Measurements from ENCODE around the gene ABLIM2. TPM values are rescaled to one million over a fixed set of nuclear protein-coding genes. Genes with fewer than 3 reads are reported as not detected.

The ABLIM2 gene
- total and polyA plus RNA-seq, 3 donors from 2014 or later = 5.2 to 7.5 (median 6.9) TPM

GRCh38 chr4:8160572-8160971, 2.0 kb upstream of the ABLIM2 start:
- no peak for TF ChIP-seq CTCF (IDR thresholded peaks at IDR 0.05)
- no peak for TF ChIP-seq POLR2A (IDR thresholded peaks at IDR 0.05)
- Histone ChIP-seq H3K27me3 (no peaks in the 10 kb centered on the region), H3K36me3 (ENCODE audit: low read depth, missing control alignments) (no peaks in the 10 kb centered on the region), H3K4me1 (peaks cover 13% of the 10 kb centered on the region), H3K27ac (no peak overlapping the region), H3K9me3 (no peaks in the 10 kb centered on the region), H3K4me3 (no peak overlapping the region)
- intact Hi-C loops (cut with DNase I; ENCODE audit: low total_unique reads) = no loop called here
- 59 to 66% methylated on average over 3 of the region's 3 CpGs for WGBS, 2 donors
- DNase-seq = no peak

GRCh38 chr4:8160233-8160560, 1.6 kb upstream of the ABLIM2 start:
- H3K4me3 ChIP-seq = no peak overlapping the region
- no peak for DNase-seq
- intact Hi-C loops (cut with DNase I; ENCODE audit: low total_unique reads) = no loop called here
- H3K9me3 ChIP-seq = no peaks in the 10 kb centered on the region
- no peak overlapping the region for H3K27ac ChIP-seq
- H3K27me3 ChIP-seq = no peaks in the 10 kb centered on the region
- peaks cover 10% of the 10 kb centered on the region for H3K4me1 ChIP-seq
- no peaks in the 10 kb centered on the region for H3K36me3 ChIP-seq (ENCODE audit: low read depth, missing control alignments)
- no peak for TF ChIP-seq CTCF (IDR thresholded peaks at IDR 0.05)
- no peak for TF ChIP-seq POLR2A (IDR thresholded peaks at IDR 0.05)
- 82% methylated on average over 4 of the region's 4 CpGs; no CpG with 5 or more reads in 1 of the 2 donors for WGBS, 2 donors

DNA sequence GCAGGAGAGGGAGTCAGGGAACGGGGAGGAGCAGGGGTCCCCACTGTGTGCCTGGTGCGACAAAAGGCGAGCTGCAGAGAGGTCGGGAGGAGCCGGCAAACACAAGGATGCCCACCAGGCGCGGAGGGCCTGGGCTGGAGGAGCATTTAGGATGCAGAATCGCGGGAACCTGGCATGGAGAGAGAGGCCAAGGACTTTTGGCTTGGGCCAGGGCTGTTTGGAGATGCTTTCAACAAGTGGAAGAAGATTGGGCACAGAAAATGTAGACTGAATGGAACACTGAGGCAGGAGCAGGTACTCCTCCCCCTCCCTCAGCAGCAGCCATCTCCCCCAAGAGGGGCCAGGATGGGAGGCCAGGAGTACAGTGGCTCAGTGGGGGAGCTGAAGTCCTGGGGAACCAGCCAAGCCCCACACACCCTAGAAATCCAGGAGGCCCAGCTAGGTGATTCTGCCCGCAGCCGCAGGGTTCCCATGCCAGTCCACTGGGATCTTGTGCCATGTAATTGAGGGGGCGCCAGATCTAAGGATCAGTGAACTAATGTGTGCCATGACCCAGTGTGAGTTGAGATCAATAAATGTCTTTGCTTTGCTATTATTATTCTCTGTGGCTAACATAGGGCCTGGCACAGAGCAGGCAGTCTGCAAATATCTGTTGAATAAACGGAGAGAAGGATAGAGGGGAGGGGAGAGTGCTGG, 1.1 kb upstream of the ABLIM2 start:
- Histone ChIP-seq H3K36me3 (ENCODE audit: low read depth, missing control alignments) (no peaks in the 10 kb centered on the region), H3K9me3 (no peaks in the 10 kb centered on the region), H3K4me1 (peaks cover 9% of the 10 kb centered on the region), H3K4me3 (peak overlapping the region; percentile 76 to 81), H3K27me3 (no peaks in the 10 kb centered on the region), H3K27ac (no peak overlapping the region)
- WGBS, 2 donors = 16 to 28% methylated on average over 10 to 13 of the region's 13 CpGs
- intact Hi-C loops (cut with DNase I; ENCODE audit: low total_unique reads) = no loop called here
- TF ChIP-seq CTCF (IDR thresholded peaks at IDR 0.05) (no peak), POLR2A (IDR thresholded peaks at IDR 0.05) (no peak)
- no peak for DNase-seq

DNA sequence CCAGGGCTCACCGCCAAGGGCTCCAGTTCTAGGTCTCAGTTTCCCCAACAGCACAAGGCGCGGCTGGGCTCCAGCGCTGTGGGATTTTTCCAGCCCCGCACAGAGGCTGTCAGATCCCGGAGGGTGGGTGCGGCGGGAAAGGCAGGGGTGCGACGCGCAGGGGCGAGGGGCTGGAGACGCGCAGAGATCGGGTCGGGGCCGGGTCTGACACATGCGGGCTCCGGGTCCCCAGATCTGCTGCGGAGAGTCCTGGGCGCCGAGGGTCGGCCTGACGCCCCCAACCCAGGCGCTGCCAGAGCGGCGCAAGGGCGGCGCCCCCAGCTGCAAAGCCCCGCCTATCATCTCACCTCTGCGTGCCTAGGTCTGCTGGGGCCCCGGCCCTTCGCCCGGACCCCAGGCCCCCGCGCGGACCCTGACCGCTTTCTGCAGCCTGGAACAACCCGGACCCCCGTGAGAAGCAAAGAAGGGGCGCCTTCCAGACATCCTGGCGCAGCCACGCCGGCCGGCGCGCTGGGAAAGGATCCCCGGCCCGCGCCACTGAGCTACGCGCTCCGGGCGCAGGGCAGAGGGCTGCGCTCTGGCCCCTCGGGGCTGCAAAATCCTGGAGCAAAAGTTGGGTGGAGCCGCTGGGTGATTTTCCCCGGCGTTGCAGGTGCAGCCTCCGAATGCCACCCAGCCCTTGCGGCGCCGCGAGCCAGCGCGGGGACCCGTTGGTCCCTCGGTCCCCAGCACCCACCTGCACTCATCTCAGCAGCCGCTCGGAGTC, 486 bp downstream of the ABLIM2 start:
- Histone ChIP-seq H3K9me3 (no peaks in the 10 kb centered on the region), H3K27ac (no peak overlapping the region), H3K36me3 (ENCODE audit: low read depth, missing control alignments) (no peaks in the 10 kb centered on the region), H3K4me3 (peak overlapping the region; percentile 76 to 81), H3K27me3 (no peaks in the 10 kb centered on the region), H3K4me1 (peaks cover 9% of the 10 kb centered on the region)
- intact Hi-C loops (cut with DNase I; ENCODE audit: low total_unique reads) = no loop called here
- 1 to 2% methylated on average over 19 to 67 of the region's 70 CpGs for WGBS, 2 donors
- no peak for DNase-seq
- TF ChIP-seq CTCF (IDR thresholded peaks at IDR 0.05) = no peak
- no peak for TF ChIP-seq POLR2A (IDR thresholded peaks at IDR 0.05)
